HG03432 (cell line): ENCODE data around the gene EXOC6.

Experiments used
- ATAC-seq: cut with Tn5 transposase; IDR thresholded peaks from one replicate; pipeline ENCODE4 v1.9.1; 2021; ENCODE audit warnings: mild to moderate bottlenecking, moderate library complexity; ENCODE audit not compliant: unreplicated experiment

The EXOC6 gene

DNA sequence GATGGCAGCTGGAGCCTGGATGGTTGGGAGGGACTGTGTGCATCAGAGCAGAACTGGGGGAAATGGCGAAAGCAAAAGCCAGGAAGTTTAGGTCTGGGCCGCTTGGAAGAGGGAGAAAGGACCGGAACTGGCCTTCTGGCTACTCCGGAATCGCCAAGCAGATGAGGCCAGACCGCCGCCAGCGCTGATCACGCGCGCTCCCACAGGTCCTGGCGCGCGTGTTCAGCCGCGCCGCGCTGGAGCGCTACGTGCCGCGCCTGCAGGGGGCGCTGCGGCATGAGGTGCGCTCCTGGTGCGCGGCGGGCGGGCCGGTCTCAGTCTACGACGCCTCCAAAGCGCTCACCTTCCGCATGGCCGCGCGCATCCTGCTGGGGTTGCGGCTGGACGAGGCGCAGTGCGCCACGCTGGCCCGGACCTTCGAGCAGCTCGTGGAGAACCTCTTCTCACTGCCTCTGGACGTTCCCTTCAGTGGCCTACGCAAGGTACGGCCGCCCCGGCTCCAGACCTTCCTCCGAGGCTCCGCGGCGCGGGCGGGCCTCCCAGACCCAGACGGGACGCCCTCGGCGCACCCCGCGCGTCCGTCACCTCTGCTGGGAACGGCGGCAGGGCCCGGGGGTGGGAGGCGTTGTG is 214.3 kb downstream of the EXOC6 start:
- peak; percentile 62 for ATAC-seq

DNA sequence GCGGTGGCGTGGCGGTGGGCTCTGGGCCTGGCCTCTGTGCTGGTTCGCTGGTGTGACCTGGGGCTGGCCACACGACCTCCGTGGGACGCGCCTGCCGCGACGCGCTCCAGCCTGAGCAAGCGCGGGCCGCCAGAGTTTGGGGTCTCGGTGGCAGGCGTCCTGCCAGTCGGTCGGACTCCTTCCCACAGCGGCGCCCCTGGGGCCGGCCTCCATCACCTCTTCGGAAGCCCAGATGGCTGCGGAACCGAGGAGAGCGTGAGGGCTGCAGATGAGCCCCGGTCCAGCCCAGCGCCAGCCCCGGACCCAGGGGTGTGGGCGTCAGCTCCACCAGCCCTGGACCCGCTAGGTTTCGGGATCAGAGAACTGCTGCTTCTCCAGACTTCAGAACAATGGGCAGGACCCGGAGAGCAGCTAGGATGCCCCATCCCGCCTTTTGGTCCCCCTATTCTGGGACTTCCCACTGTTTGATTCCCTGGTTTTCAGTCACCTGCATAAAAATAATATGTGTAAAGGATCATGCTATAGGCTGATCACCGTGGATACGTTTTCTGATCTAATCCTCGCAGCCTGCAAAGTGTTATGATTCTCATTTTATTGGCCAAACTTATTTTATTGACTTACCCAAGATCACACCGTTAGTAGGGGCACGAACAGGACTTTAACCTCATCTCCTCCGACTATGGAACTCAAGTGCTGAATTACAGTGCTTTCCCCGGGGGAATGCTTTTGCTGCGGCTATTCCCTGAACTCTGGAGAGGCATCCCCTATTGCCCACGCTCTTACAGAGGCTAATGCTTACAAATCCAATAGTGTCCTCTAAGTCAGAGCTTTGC is 215.0 kb downstream of the EXOC6 start:
- ATAC-seq, result no peak

DNA sequence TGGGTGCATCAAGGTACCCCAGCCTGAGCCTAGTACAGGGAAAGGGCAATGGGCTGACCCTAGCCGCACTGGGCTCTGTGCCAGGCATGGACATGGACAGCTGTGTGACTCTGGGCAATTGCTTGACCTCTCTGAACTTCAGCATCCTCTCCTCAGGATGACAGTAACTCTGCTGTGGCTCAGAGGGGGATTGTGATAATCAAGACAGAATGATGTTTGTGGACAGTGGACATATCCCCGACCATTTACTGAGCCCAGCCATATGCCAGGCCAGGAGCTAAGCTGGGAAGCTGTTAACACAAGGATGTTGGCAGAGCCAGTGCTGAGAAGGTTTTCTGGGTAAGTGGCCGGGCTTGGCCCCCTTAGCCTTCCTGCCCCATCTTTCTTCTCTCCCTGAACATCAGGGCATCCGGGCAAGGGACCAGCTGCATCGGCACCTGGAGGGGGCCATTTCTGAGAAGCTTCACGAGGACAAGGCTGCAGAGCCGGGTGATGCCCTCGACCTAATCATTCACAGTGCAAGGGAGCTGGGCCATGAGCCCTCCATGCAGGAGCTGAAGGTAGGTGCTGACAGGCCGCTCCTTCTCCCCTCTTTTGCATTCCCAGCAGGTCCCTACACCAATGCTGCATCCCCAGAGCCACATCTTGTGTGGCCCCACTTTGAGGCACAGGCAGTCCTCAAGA is 215.8 kb downstream of the EXOC6 start:
- no peak for ATAC-seq

DNA sequence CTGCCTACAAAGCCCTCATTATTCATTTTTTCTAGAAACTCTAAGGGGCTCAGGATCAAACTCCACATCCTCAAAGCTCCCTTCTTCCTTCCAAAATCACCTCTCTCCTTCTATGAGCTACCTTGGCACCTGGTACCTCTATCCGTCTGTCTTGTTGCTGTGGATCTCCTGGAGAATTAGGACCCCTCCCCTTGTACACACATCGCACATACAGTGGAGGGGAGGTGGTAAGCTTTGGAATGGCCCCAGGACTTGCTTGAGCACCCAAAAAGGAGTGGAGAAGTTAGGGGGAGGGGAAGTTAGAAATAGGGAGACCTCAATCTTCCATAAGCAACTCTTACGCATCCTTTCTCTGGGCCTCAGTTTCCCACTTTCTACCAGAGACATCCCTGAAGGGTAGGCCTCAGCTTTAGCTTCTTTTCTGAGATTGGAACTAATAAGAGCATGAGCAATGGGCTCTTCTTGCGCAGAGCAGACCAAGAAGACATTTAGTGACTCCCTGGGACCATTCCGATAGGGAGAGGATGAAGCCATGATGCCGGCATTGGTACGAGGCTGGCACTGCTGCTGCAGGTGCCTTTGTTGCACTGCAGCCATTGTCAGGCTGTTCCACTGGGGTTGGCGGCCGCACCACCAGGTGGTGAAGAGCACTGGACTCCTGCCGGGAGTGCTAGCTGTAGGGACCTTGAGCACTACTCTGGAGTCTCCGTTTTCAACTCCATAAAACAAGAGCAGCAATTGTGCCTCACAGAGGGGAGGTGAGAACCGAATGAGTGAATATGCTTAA is 216.7 kb downstream of the EXOC6 start:
- no peak for ATAC-seq

DNA sequence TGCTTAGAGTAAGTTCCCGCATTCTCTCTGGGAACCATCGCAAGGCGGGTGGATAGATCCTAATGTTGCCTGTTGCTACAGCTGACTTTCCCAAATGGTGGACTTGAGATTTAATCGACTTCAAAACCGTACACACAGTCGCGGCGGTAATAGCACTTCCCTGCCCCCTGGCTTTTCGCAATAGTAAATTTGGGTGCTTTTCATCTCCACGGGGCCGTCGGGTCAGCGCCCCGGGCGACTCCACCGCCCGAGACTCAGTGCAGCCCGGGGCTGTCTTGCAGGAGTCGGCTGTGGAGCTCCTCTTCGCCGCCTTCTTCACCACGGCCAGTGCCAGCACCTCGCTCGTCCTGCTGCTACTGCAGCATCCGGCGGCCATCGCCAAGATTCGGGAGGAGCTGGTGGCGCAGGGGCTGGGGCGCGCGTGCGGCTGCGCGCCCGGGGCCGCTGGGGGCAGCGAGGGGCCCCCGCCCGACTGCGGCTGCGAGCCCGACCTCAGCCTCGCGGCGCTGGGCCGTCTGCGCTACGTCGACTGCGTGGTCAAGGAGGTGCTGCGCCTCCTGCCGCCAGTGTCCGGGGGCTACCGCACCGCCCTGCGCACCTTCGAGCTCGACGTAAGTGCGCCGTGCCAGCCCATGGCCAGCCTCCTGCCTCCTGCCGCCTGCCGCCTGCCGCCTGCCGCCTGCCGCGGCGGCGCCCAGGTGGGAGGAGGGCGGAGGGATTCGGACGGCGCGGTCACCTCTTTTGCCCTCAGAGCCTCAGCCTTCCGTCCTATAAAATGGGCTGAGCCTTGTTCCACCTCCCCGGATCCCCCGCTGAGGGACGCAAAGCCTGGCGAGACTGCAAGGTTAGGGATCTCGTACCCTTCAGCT is 217.6 kb downstream of the EXOC6 start:
- no peak for ATAC-seq

DNA sequence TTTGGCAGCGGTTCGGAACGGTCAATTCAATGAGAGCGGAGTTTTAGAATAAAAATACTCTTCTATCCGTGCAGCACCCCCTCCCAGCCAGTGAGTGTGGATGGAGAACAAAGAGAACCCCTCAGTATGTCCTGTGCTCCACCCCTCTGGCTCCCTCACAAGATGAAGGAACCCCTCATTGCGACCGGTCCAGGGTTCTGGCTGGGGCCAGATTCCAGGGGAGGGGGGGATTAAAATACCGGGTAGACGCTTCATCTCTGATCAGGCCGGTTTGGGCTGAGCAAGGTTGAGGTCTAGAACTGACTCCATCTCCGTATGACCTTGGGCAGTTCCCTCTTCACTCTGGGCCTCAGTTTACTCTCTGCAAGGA is 218.2 kb downstream of the EXOC6 start:
- ATAC-seq, result no peak

DNA sequence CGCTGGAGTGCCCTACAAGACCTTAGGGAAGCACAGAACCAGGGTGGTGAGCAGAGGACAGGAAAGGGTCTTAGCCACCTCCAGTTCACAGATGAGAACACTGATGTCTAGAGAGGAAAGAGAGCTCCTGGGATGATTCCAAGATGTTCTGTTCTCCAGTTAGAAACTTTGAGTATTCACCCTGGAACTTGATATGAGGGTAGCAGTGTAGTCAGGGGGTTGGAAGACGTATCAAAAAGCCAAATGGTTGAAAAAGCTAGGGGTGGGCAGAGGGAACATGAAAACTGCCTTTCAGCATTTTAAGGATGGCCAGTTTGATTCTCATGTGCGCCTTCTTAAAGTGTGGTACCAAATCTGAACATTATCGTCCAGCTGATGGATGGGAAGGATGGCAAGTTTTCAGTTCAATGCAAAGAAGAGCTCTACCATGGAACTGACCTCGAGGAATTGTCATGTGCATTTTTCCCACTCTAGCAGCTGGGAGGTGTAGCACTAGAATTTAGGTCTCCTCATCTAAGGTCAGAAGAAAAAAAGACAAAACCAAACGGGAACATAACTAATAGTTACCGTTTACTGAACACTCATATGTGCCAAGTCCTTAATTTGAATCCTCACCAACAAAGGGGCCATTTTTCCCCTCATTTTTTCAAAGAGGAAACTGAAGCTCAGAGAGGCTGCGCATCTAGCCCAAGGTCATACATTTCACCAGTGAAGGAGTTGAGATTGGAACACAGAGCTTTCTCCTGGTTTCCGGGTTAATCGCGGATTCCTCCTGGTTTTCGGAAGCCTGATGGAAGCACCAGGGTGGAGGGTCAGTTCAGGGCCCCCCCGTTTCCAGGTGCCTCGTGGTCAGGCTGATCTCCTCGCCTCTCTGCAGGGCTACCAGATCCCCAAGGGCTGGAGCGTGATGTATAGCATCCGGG is 219.4 kb downstream of the EXOC6 start:
- no peak for ATAC-seq

DNA sequence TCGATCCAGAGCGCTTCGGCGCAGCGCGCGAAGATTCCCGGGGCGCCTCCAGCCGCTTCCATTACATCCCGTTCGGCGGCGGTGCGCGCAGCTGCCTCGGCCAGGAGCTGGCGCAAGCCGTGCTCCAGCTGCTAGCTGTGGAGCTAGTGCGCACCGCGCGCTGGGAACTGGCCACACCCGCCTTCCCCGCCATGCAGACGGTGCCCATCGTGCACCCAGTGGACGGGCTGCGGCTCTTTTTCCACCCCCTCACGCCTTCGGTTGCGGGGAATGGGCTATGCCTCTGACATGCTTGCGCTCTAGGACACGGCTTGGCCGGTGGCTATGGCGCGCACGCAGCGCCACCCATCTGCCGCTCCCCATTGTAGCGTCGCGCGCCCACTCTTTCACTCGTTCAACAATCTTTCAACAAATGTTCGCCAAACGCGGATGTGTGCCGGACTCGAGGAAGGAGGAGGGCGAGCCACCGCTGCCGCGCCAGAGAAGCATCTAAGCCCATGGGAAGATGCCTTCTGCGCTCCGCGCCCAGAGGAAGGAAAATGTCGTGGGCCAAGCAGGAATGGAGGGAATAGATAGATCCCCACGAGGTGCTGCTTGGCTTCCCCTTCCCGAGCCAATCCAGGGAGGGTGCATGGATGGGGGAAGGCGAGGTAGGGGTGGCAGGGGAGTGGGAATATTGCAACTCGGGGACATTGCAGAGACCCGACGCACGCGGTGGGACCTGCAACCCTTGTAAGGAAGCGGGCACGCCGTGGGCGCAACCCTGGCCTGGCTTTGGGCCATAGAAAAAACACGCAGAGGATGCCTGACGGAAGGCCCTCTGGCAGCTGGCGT is 220.3 kb downstream of the EXOC6 start:
- no peak for ATAC-seq

DNA sequence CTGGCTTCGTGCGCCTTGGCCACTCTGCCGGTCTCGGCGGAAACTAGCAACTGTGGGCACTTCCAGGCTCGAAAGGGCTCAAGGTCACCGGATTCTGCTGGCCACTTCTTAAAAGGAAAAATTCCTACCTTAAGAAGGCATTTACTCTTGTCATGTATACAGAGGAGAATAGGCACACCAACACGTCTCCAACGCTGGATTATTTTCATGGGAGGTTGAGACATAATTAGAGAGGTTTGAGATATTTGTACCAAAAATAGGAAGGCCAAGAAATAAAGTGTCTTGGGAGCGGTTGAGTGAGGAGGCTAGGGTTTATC is 220.9 kb downstream of the EXOC6 start:
- no peak for ATAC-seq

DNA sequence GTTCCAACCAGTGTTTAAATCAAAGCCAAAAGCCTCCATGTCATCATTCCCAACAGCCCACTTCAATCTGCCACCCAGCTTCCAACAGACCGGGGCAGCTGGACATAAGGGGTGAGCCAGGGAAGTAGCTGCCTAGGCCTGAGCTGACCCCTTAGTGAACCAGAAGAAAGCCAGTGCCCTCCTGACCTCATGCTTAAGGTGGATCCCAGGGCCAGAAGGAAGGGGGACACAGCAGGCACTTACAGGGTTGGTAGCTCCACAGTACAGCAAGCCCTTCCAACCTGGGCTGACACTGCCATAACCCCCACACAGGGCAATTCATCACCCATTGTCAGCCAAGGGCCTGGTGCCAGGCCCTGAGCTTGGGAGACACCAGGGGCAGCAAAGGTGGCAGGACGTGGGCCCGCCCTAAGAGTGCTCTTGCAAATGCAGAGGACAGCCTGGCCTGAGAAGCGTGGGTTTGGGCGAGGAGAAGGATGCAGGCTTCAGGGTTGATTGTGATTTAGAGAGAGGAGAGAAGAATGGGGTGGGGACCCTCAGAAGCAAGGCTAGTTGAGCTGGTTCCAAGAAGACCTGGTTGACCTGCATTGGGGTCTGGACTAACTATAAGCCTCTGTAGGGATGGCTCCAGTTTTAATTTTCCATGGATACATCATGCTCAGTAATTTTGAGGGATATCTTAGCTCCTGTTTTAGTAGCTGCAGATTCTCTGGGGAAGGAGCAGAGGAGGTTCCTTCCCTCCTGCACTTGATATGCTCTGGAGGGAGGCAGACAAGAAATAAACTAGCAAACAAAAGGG is 222.3 kb downstream of the EXOC6 start:
- ATAC-seq, result no peak

DNA sequence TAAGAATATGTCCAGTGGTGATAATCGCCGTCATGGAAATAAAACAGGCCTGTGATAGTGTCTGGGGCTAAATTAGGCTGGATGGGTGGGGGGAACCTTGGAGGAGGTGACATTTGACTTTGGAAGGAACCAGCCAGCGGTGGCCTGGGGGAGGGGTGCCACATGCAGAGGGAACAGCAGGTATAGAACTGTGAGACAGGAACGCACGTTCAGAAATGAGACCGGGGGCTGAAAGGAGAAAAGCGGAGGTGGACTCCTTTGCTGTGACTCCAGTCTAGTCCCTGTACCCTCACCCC is 222.8 kb downstream of the EXOC6 start:
- no peak for ATAC-seq

DNA sequence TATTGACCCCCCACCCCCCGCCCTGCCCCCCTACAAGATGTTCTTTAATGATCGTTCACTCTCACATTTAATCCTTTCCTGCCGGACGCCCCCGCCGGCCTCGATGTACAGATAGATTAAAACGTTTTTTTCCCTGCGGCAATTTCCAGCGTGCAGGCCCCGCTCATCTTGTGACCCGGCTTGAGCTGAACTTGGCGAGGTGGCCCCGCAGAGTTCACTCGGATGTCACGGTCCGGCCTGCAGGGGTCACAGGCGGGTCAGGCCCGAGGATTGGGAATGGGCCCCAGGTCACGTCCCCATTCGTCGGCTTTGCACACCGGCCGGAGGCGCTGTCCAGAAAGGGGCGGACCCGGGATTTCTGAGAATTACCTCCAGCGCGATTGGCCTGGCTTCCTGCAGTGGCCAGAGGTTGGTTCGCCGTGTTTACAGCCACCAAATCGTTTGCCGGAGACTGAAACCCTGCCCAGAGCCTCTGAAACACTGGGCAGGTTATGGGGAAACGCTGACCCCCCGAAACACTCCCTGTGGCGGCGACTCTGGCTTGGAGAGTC is 223.4 kb downstream of the EXOC6 start:
- ATAC-seq, result no peak

DNA sequence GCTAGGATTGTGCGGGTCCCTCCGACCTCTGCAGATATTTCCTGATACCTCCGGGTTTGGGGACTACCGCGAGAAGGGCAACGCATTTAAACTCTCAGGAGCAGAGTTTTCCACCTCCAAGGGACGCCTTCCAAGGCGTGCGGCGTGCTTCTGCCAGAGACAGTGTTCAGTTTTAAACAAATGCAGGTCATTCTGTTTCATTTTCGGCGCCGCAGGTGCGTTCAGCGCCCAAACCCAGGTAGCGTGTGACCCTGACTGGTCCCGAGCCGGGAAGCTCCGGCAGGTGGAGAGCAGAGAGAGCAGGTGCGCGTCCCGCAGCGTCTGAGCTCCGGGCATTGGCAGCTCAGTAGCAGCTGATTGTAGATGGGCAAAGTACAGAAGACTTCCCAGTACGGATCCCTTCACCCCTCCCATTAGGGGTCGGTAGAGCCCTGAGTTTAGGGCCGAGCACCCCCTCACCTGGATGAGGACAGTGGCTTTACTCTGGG is 223.9 kb downstream of the EXOC6 start:
- ATAC-seq, result no peak

DNA sequence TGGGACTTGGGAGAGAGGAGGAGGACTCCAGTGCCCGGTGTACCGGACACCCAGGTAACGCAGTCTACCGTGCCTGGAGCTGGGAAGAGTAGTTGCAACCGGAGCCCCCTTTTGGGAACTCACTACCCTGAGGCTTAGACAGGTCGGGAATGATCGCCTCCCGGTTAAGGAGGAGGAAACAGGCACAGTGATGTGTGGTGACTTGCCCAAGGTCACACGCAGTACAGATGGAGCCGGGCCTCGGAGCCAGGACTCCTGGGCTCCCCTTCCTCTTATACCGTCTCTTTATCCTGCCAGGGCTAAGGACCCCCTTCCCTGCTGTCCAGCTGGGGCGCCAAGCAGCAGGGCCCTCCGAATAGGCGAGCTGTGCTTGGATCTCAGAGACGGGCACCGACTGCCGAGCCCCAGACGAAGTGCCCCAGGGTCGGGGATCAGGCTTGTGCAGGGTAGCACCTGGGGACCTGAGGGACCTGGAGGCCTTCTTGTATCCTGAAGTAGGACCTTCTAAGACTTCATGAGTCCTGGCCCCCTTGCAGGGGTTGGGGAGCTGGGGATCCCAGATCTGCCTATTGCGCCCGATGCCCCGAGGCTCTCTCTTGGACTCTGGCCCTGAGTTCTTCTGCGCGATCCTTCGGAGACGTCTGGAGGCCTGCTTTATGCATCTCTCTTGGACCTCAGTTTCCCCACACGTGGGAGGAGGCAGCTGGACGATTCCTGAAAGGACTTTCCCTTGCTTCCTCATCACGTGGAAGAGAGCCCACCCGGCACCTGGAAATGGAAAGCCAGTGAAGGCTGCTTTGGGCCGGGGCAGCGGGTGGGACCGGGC is 224.6 kb downstream of the EXOC6 start:
- ATAC-seq, result no peak

DNA sequence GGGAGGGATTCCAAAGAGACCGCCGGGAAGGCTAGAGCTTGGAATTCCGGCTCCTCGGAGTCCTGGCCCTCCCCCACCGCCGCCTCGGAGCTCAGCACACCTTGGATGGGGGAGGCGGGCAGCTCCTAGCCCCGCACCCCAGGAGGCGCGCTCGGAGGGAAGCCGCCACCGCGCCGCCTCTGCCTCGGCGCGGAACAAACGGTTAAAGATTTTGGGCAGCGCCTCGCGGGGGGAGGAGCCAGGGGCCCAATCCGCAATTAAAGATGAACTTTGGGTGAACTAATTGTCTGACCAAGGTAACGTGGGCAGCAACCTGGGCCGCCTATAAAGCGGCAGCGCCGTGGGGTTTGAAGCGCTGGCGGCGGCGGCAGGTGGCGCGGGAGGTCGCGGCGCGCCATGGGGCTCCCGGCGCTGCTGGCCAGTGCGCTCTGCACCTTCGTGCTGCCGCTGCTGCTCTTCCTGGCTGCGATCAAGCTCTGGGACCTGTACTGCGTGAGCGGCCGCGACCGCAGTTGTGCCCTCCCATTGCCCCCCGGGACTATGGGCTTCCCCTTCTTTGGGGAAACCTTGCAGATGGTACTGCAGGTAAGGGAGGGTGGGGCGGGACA is 225.3 kb downstream of the EXOC6 start, which contains the start of gene CYP26A1:
Gene CYP26A1 (plus strand): TSS at position 355 of the 608 bp plus-strand sequence. CDS start 42 bp downstream, at position 397.
- no peak for ATAC-seq

DNA sequence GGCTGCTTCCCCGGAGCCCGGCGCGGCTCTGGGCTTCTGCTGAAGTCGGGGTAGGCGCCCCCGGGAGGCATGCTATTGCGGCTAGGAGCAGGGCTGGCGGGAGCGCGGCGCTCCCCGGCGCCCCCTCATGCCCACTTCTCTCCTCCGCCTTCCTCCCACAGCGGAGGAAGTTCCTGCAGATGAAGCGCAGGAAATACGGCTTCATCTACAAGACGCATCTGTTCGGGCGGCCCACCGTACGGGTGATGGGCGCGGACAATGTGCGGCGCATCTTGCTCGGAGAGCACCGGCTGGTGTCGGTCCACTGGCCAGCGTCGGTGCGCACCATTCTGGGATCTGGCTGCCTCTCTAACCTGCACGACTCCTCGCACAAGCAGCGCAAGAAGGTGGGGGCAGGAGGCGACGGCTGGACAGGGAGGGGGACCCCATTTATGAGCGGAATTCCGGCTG is 225.9 kb downstream of the EXOC6 start:
- ATAC-seq, result no peak
